H1 (cell line): ENCODE results near the gene DENND1A. TPM values are rescaled to one million over a fixed set of nuclear protein-coding genes. Genes with fewer than 3 reads are reported as not detected.

Source experiments
- CTCF ChIA-PET: fragments of 300-600 bp; sonication (Branson Sonifier 250); formaldehyde crosslinking; loops from one replicate; lab custom pipeline; 2021; ENCODE audit not compliant: partially characterized antibody; lab: Charles Lee
- POLR2A ChIA-PET: fragments of 300-600 bp; sonication (Branson Sonifier 250); formaldehyde crosslinking; loops from one replicate; lab custom pipeline; 2021; ENCODE audit warnings: inconsistent platforms; ENCODE audit not compliant: partially characterized antibody; lab: Charles Lee
- DNase-seq, 2 experiments: peaks; one replicate each; pipeline versions ENCODE4 v3.0.0 to v3.0.0-alpha.2; 2010 to 2022; ENCODE audit warnings: low spot score in 2 of 2, low read depth in 1 of 2, mixed read lengths in 1 of 2
- FAIRE-seq: peaks from 2 replicates; lab custom pipeline; 2011; peaks lifted over from hg19 to GRCh38; lab: Jason Lieb, UNC
- H2AFZ ChIP-seq: 2 replicates; pipeline ENCODE4 v1.8.1; 2012; ENCODE audit warnings: low read length, inconsistent platforms
- H2AK5ac ChIP-seq: 2 replicates; pipeline ENCODE4 v1.6.1; 2013; ENCODE audit warnings: low read depth, low read length
- H2BK120ac ChIP-seq: replicated peaks from 2 replicates; pipeline ENCODE3; 2013; ENCODE audit warnings: low read depth, low read length, inconsistent platforms
- H2BK12ac ChIP-seq: 2 replicates; pipeline ENCODE4 v1.6.1; 2013; ENCODE audit warnings: low read depth, low read length
- H2BK15ac ChIP-seq: 2 replicates; pipeline ENCODE4 v1.6.1; 2013; ENCODE audit warnings: low read length
- H2BK20ac ChIP-seq: 2 replicates; pipeline ENCODE4 v1.6.1; 2013; ENCODE audit warnings: low read length
- H2BK5ac ChIP-seq: 2 replicates; pipeline ENCODE4 v1.6.1; 2013; ENCODE audit warnings: low read depth, low read length
- H3K14ac ChIP-seq: 2 replicates; pipeline ENCODE4 v1.6.1; 2013; ENCODE audit warnings: inconsistent platforms; ENCODE audit not compliant: insufficient read length
- H3K18ac ChIP-seq: 2 replicates; pipeline ENCODE4 v1.6.1; 2013; ENCODE audit warnings: low read length; ENCODE audit errors: extremely low read depth
- H3K23ac ChIP-seq: 2 replicates; pipeline ENCODE4 v1.6.1; 2013; ENCODE audit warnings: inconsistent platforms; ENCODE audit not compliant: insufficient read length
- H3K23me2 ChIP-seq: 2 replicates; pipeline ENCODE4 v1.6.1; 2013; ENCODE audit warnings: low read depth, low read length
- H3K27ac ChIP-seq: 2 replicates; pipeline ENCODE4 v1.6.1; 2011; ENCODE audit warnings: low read depth, low read length, inconsistent platforms
- H3K27me3 ChIP-seq, 4 experiments: replicated peaks in 1 of 4; 1 replicate in 1 of 4; 2 replicates in 3 of 4; pipeline versions ENCODE4 v1.6.1 to v1.8.1; 2011 to 2013; ENCODE audit warnings: low read length in 3 of 4, mild to moderate bottlenecking in 3 of 4, inconsistent platforms in 2 of 4, mixed read lengths in 2 of 4, moderate library complexity in 1 of 4; ENCODE audit not compliant: control insufficient read depth in 3 of 4, insufficient read depth in 3 of 4; ENCODE audit errors: extremely low read depth in 1 of 4
- H3K36me3 ChIP-seq, 4 experiments: 2 replicates each; pipeline versions ENCODE4 v1.6.1 to v1.8.1; 2011 to 2013; ENCODE audit warnings: mild to moderate bottlenecking in 4 of 4, low read length in 3 of 4, moderate library complexity in 2 of 4, control low read depth in 1 of 4, inconsistent platforms in 1 of 4; ENCODE audit not compliant: insufficient read depth in 4 of 4, control insufficient read depth in 2 of 4
- H3K4ac ChIP-seq: replicated peaks from 2 replicates; pipeline ENCODE3; 2013; ENCODE audit warnings: low read length, low read depth, mixed read lengths, inconsistent platforms; ENCODE audit not compliant: insufficient read length
- H3K4me1 ChIP-seq, 4 experiments: replicated peaks in 1 of 4; 1 replicate in 1 of 4; 2 replicates in 3 of 4; pipeline versions ENCODE4 v1.6.1 to v1.8.1; 2011 to 2013; ENCODE audit warnings: low read length in 3 of 4, inconsistent platforms in 2 of 4, mixed read lengths in 1 of 4; ENCODE audit not compliant: insufficient read depth in 4 of 4, control insufficient read depth in 3 of 4
- H3K4me2 ChIP-seq, 2 experiments: 2 replicates each; pipeline versions ENCODE4 v1.6.1 to v1.8.1; 2011 to 2013; ENCODE audit warnings: low read depth in 2 of 2, low read length in 2 of 2, control low read depth in 1 of 2, inconsistent platforms in 1 of 2, mild to moderate bottlenecking in 1 of 2; ENCODE audit not compliant: insufficient read depth in 1 of 2
- H3K4me3 ChIP-seq, 4 experiments: fragments of 200-600, 300-600 bp in 1 of 4; sonication (generic), shearing (Covaris generic), sonication (Bioruptor Twin) in 1 of 4; 2 replicates each; pipeline versions ENCODE4 v1.5.1 to v1.8.1; 2011 to 2016; ENCODE audit warnings: low read length in 4 of 4, low read depth in 3 of 4, control low read depth in 2 of 4, inconsistent platforms in 2 of 4, mild to moderate bottlenecking in 2 of 4, mixed read lengths in 1 of 4, moderate library complexity in 1 of 4; ENCODE audit not compliant: insufficient read depth in 2 of 4; ENCODE audit errors: extremely low read depth in 1 of 4
- H3K56ac ChIP-seq: replicated peaks from 2 replicates; pipeline ENCODE3; 2013; ENCODE audit warnings: low read depth, mild to moderate bottlenecking, mixed read lengths, low read length, inconsistent platforms; ENCODE audit not compliant: insufficient read length
- H3K79me1 ChIP-seq: 2 replicates; pipeline ENCODE4 v1.6.1; 2013; ENCODE audit warnings: low read depth, low read length, control low read depth
- H3K79me2 ChIP-seq, 2 experiments: 2 replicates each; pipeline versions ENCODE4 v1.6.1 to v1.8.1; 2012 to 2013; ENCODE audit warnings: low read length in 2 of 2, mild to moderate bottlenecking in 2 of 2, inconsistent platforms in 1 of 2; ENCODE audit not compliant: insufficient read depth in 2 of 2, control insufficient read depth in 1 of 2
- H3K9ac ChIP-seq, 4 experiments: replicated peaks in 1 of 4; 1 replicate in 1 of 4; 2 replicates in 3 of 4; pipeline versions ENCODE4 v1.6.1 to v1.8.1; 2011 to 2013; ENCODE audit warnings: low read depth in 3 of 4, low read length in 3 of 4, control low read depth in 2 of 4, mild to moderate bottlenecking in 2 of 4, moderate library complexity in 2 of 4, inconsistent platforms in 1 of 4; ENCODE audit errors: extremely low read depth in 1 of 4
- H3K9me3 ChIP-seq, 2 experiments: 2 replicates each; pipeline versions ENCODE4 v1.6.1 to v1.8.1; 2012 to 2013; ENCODE audit warnings: mild to moderate bottlenecking in 2 of 2, moderate library complexity in 2 of 2, control low read depth in 1 of 2, inconsistent platforms in 1 of 2, low read depth in 1 of 2, low read length in 1 of 2, mixed read lengths in 1 of 2; ENCODE audit not compliant: insufficient read depth in 2 of 2
- H4K20me1 ChIP-seq, 2 experiments: replicated peaks in 1 of 2; 2 replicates each; pipeline versions ENCODE3 to v1.8.1; 2011 to 2013; ENCODE audit warnings: inconsistent platforms in 2 of 2, low read length in 2 of 2, mild to moderate bottlenecking in 1 of 2; ENCODE audit not compliant: insufficient read depth in 2 of 2, control insufficient read depth in 1 of 2
- H4K5ac ChIP-seq: 2 replicates; pipeline ENCODE4 v1.6.1; 2013; ENCODE audit warnings: low read length, low read depth, mixed read lengths, inconsistent platforms; ENCODE audit not compliant: insufficient read length
- H4K8ac ChIP-seq: 2 replicates; pipeline ENCODE4 v1.8.0; 2013; ENCODE audit warnings: mild to moderate bottlenecking, moderate library complexity, low read length, inconsistent platforms; ENCODE audit not compliant: insufficient read depth; ENCODE audit errors: extremely low read depth
- H4K91ac ChIP-seq: replicated peaks from 2 replicates; pipeline ENCODE3; 2013; ENCODE audit warnings: low read length, mixed read lengths, inconsistent platforms; ENCODE audit not compliant: insufficient read length
- CHD1 ChIP-seq: IDR thresholded peaks from 2 replicates; pipeline ENCODE4 v1.6.1; 2012; ENCODE audit warnings: low read depth, low read length, improper control_type of control experiment
- CTBP2 ChIP-seq: IDR thresholded peaks from 2 replicates; pipeline ENCODE4 v1.7.0; 2011; ENCODE audit warnings: borderline replicate concordance, mild to moderate bottlenecking, moderate library complexity, mixed read lengths, low read length; ENCODE audit not compliant: insufficient read depth, insufficient read length
- EGR1 ChIP-seq: IDR thresholded peaks from 2 replicates; pipeline ENCODE4 v1.6.1; 2011; ENCODE audit warnings: low read depth, low read length, borderline replicate concordance
- GABPA ChIP-seq: IDR thresholded peaks from 2 replicates; pipeline ENCODE4 v1.6.1; 2011; ENCODE audit warnings: mild to moderate bottlenecking, low read length, moderate library complexity, borderline replicate concordance; ENCODE audit not compliant: insufficient read depth
- SAP30 ChIP-seq: fragments of 300-600 bp; sonication (generic); IDR thresholded peaks from 2 replicates; pipeline ENCODE4 v1.7.1; 2012; ENCODE audit warnings: low read length, moderate library complexity, mild to moderate bottlenecking, inconsistent platforms; ENCODE audit not compliant: insufficient read depth, insufficient replicate concordance
- SIRT6 ChIP-seq: IDR thresholded peaks from one replicate; pipeline ENCODE4 v1.7.1; 2012; ENCODE audit warnings: low read length, inconsistent platforms
- SRF ChIP-seq: IDR thresholded peaks from 2 replicates; pipeline ENCODE4 v1.6.1; 2011; ENCODE audit warnings: mild to moderate bottlenecking, low read depth, low read length, moderate library complexity
- SUZ12 ChIP-seq: fragments of 200-600 bp; sonication (generic); IDR thresholded peaks from 2 replicates; pipeline ENCODE4 v1.6.1; 2012; ENCODE audit warnings: mild to moderate bottlenecking, inconsistent platforms, low read length, moderate library complexity, mixed read lengths
- WGBS, 2 experiments: shearing (Covaris generic) in 1 of 2; methylation state at CpG; one replicate each; pipeline versions ENCODE4 v1.1.6 to v1.1.7; 2013 to 2015; ENCODE audit warnings: low lambda C conversion rate in 2 of 2, mixed read lengths in 2 of 2, inconsistent platforms in 1 of 2, low coverage in 1 of 2, missing lambda C conversion rate in 1 of 2; ENCODE audit not compliant: insufficient replicate concordance in 2 of 2, insufficient coverage in 1 of 2, insufficient read length in 1 of 2; ENCODE audit errors: extremely low coverage in 1 of 2, missing lambda C conversion rate in 1 of 2; 5-methylcytosine and 5-hydroxymethylcytosine counted together
- polyA plus RNA-seq, 7 experiments: library from polyadenylated mRNA; depleted of rRNA in 3 of 7; stranded (reverse) in 5 of 7; unstranded in 2 of 7; fragments of >200 nt in 5 of 7; fragments of 200-250 nt in 2 of 7; gene quantifications; 1 replicate in 5 of 7; 2 replicates in 1 of 7; 4 replicates in 1 of 7; pipeline versions ENCODE4 v1.2.1 to v1.2.3, GENCODE V29; 2011 to 2013; ENCODE audit warnings: missing spikeins in 2 of 7, mixed read lengths in 2 of 7
- total RNA-seq: library from RNA; stranded (reverse); fragmentation: NEBNext Ultra II Directional; extraction: Animal tissue kit (Norgen Biotek cat#: 25700); gene quantifications from 2 replicates; pipeline ENCODE4 v1.2.1, GENCODE V29; 2021

The DENND1A gene
- total and polyA plus RNA-seq, 2 of the 8 experiments (the other 6 are each of a cell fraction or from before 2014, with no cell fraction given) = 24.1 to 26.4 TPM

GRCh38 chr9:123947326-123947725 lies 17.4 kb upstream of the DENND1A start:
- Histone ChIP-seq H3K4ac (no peak overlapping the region), H3K14ac (no peak overlapping the region), H3K23ac (no peak overlapping the region), H2BK15ac (no peak overlapping the region), H3K9ac (no peak overlapping the region), H3K79me1 (no peaks in the 10 kb centered on the region), H4K91ac (no peak overlapping the region), H4K20me1 (no peaks in the 10 kb centered on the region), H2BK5ac (no peak overlapping the region), H3K27me3 (no peaks in the 10 kb centered on the region), H3K56ac (no peak overlapping the region), H3K18ac (no peak overlapping the region), H3K36me3 (no peaks in the 10 kb centered on the region), H3K79me2 (no peaks in the 10 kb centered on the region), H2AFZ (no peak overlapping the region), H4K8ac (no peak overlapping the region), H3K9me3 (no peaks in the 10 kb centered on the region), H3K4me2 (no peak overlapping the region), H3K23me2 (no peaks in the 10 kb centered on the region), H2BK120ac (no peak overlapping the region), H3K27ac (no peak overlapping the region), H3K4me3 (no peak overlapping the region), H4K5ac (no peak overlapping the region), H3K4me1 (no peaks in the 10 kb centered on the region), H2AK5ac (no peak overlapping the region), H2BK12ac (no peak overlapping the region), H2BK20ac (no peak overlapping the region)
- ChIA-PET POLR2A (no interaction called here), CTCF (interaction anchor here (1.4 kb wide), 1 partner anchor 11 kb away, joined by 3 read pairs; no protein-coding TSS in a partner anchor)
- no peak for DNase-seq
- WGBS, 2 experiments = 90% methylated on average over 2 of the region's 2 CpGs; no CpG with 5 or more reads in 1 of the 2 experiments
- FAIRE-seq = no peak
- TF ChIP-seq CHD1 (no peak), CTBP2 (no peak), SUZ12 (no peak), SRF (no peak), EGR1 (no peak), GABPA (no peak), SIRT6 (no peak), SAP30 (no peak)
